Right cardiac atrium (tissue), 5 donors: Measurements from ENCODE around the gene FETUB. TPM values are rescaled to one million over a fixed set of nuclear protein-coding genes. Genes with fewer than 3 reads are reported as not detected.

Experiments
- ATAC-seq, 2 donors: fragments of 200-7000 bp; cut with Tn5 transposase; one replicate each; pipeline versions ENCODE4 v1.8.0 to v1.9.1; 2020; ENCODE audit warnings: moderate library complexity in 2 of 2, mild to moderate bottlenecking in 1 of 2
- DNase-seq, 3 donors: peaks; one replicate each; pipeline ENCODE4 v3.0.0-alpha.2; 2020
- H3K27ac ChIP-seq: one replicate; pipeline ENCODE4 v1.5.1; 2013; ENCODE audit warnings: mild to moderate bottlenecking, low read length, control low read depth, moderate library complexity
- H3K27me3 ChIP-seq: one replicate; pipeline ENCODE4 v1.6.1; 2013; ENCODE audit not compliant: control insufficient read depth, insufficient read depth
- H3K4me1 ChIP-seq: one replicate; pipeline ENCODE4 v1.6.1; 2013; ENCODE audit warnings: low read length; ENCODE audit not compliant: control insufficient read depth, insufficient read depth
- H3K4me3 ChIP-seq: one replicate; pipeline ENCODE4 v1.5.1; 2013; ENCODE audit warnings: low read length, control low read depth
- H3K9me3 ChIP-seq: one replicate; pipeline ENCODE4 v1.6.1; 2013; ENCODE audit warnings: low read length; ENCODE audit not compliant: control insufficient read depth
- WGBS: extraction: QIAGEN DNeasy Blood & Tissue Kit; methylation state at CpG from one replicate; pipeline ENCODE4 v1.1.7; 2013; 5-methylcytosine and 5-hydroxymethylcytosine counted together
- intact Hi-C, 4 donors: fragments of 100-400 bp; cut with DNase I; formaldehyde crosslinking; loops; one replicate each; pipeline versions ENCODE4 v1.11.0 to v1.14.0; 2022 to 2023
- polyA plus RNA-seq: library from polyadenylated mRNA; stranded (reverse); fragments of 200-250 nt; gene quantifications from one replicate; pipeline ENCODE4 v1.2.3, GENCODE V29; 2013
- total RNA-seq, 4 donors: library from RNA; stranded (reverse); fragmentation: NEBNext Ultra II Directional; extraction: Animal tissue kit (Norgen Biotek cat#: 25700); gene quantifications; one replicate each; pipeline ENCODE4 v1.2.1, GENCODE V29; 2021
- donor health status: healthy with polysubstance abuse.
- donor health status: DM: no; HTN: yes; CAD: no.
- donor health status: DM: no; HTN: no; CAD: no.
- donor health status: DM: no; HTN: yes; CAD: no; lungs with severe emphysema.
- donor health status: DM: yes; HTN: yes; CAD: no.

The FETUB gene
- total and polyA plus RNA-seq, 5 donors = 0.07 TPM; not detected in 4

DNA sequence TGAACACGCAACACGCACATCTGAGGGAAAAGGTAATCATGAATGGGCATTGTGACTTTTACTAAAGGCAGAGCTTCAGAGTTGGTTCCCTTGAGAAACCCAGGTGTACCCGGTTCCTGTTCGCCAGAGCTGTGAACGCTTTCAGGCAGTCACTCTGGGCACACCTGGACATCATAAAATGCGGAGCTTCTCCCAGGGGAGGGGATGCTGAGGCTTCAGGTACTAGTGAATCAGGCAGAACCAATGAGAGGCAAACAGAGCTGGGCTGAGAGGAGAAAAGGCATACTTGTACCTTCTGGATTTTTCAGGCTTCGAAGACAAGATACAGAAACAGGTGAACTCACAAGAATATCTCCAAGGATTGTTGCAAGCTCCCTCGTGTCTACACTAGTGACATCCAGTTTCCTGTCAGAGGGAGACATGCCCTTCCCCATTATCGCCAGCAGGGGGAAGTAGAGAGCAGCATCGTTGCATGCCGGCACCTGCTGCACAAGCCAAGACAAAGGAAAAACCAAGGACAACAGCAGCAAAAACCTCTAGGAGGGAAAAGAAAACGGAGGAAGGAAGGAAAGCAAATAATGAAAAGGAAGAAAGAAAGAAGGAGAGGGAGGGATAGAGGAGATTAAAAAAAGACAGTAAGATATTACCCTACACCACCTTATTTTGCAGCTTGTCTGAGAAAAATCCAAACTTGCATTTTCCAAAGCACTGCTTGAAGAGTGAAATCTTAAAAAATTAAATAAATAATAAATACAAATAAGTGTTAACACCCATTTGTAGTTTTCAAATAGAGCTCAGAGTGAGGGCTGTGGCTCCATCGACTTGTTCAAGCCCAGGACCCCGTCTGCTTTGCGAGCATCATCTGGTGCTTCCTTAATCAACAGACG, 25.4 kb upstream of the FETUB start:
- intact Hi-C loops = loop anchor here (5.0 to 10.0 kb wide), 5 partner anchors 137 to 547 kb away; no protein-coding TSS in a partner anchor
- Histone ChIP-seq H3K27ac (no peak overlapping the region), H3K4me3 (no peak overlapping the region), H3K27me3 (no peaks in the 10 kb centered on the region), H3K9me3 (no peaks in the 10 kb centered on the region), H3K4me1 (peaks cover 3% of the 10 kb centered on the region)
- peak; percentile 50 to 86 (median 85) for DNase-seq
- 31% methylated on average over 16 of the region's 16 CpGs for WGBS
- ATAC-seq = peak; percentile 67 to 74

DNA sequence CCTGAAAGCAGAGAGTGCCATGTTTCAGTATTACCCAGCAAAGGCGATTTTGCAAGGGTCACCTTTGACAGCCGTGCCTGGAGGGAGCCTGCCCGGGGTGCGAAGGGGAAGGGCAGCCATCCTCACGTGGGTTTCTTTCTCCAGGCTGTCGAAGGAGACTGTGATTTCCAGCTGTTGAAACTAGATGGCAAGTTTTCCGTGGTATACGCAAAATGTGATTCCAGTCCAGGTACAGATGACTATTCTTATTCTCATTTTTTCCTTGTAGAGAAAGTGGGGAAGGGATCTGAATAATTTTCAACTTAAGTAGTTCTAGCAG, 23.9 kb upstream of the FETUB start:
- peaks cover 3% of the 10 kb centered on the region for H3K4me1 ChIP-seq
- H3K27me3 ChIP-seq = no peaks in the 10 kb centered on the region
- no peaks in the 10 kb centered on the region for H3K9me3 ChIP-seq
- intact Hi-C loops = loop anchor here (5.0 to 10.0 kb wide), 5 partner anchors 136 to 546 kb away; no protein-coding TSS in a partner anchor
- ATAC-seq (no peak), DNase-seq (no peak)
- no peak overlapping the region for H3K4me3 ChIP-seq
- H3K27ac ChIP-seq = no peak overlapping the region
- 83% methylated on average over 8 of the region's 8 CpGs for WGBS

DNA sequence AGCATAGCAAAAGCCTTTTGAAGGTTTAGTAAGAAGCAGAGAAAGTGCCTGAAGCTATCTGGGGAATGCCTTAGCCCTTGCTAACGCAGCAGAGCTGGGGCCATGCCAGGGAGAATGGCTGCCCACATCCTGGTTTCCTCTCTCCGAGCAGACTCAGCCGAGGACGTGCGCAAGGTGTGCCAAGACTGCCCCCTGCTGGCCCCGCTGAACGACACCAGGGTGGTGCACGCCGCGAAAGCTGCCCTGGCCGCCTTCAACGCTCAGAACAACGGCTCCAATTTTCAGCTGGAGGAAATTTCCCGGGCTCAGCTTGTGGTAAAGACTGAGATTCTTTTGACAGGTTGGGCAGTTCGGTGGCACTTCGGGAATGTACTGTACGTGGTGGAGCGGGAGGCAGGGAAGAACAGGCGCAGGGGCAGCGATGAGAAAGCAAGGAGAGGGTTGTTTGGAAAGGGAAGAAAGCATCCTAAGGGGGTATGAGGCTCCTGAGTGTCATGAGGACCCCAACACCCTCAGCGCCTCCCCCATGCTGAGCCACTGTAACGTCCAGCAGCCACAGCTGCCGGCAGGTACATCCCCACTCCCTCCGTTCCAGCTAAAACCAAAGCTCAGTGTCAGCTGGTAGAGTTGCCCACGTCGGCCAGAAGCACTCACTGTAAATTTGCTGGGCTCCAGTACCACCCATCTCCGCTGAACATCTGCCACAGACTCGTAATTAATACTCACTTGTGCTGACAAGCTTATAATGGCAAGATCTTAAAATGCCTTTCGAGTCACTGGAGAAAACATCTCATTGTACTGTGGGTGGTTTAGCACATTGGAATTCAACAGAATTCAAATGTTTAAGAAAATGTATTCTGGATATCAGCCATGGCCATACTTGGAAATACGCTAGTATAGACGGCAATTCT, 22.9 kb upstream of the FETUB start:
- WGBS = 16% methylated on average over 31 of the region's 31 CpGs
- intact Hi-C loops = loop anchor here (5.0 to 10.0 kb wide), 5 partner anchors 135 to 545 kb away; no protein-coding TSS in a partner anchor
- Histone ChIP-seq H3K4me3 (no peak overlapping the region), H3K27ac (no peak overlapping the region), H3K9me3 (no peaks in the 10 kb centered on the region), H3K4me1 (peaks cover 3% of the 10 kb centered on the region), H3K27me3 (no peaks in the 10 kb centered on the region)
- peak; percentile 92 to 96 for ATAC-seq
- DNase-seq = peak; percentile 88 to 93 (median 92)

DNA sequence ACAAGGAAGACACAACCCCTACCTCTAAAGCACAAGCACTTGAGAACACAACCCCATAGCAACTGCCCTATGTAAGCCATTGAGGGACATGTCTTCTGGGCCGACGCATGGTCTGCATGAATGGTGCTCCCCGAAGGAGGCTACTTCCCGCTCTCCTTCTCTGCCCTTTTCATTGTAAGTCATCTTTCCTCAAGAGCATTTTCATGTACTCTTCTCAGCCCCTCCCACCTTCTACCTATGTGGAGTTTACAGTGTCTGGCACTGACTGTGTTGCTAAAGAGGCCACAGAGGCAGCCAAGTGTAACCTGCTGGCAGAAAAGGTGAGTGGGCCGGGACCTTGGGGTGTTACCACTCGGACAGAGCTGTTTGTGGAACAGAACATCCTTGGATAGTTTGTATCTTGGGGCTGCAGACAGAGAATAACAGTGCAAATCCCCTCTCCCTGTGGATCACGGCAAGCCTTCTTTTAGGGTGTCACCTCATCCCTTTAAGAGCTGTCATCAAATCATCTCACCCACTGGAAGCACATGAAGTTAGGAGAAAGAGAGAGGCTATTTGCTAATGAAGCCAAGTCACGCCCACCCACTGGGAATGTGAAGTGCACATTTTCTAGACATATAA, 21.8 kb upstream of the FETUB start:
- H3K27me3 ChIP-seq = no peaks in the 10 kb centered on the region
- H3K4me1 ChIP-seq = peaks cover 3% of the 10 kb centered on the region
- no peak overlapping the region for H3K4me3 ChIP-seq
- H3K27ac ChIP-seq = no peak overlapping the region
- no peaks in the 10 kb centered on the region for H3K9me3 ChIP-seq
- intact Hi-C loops = loop anchor here (5.0 to 10.0 kb wide), 5 partner anchors 134 to 544 kb away; no protein-coding TSS in a partner anchor
- no peak for DNase-seq
- ATAC-seq = no peak
- 72% methylated on average over 8 of the region's 8 CpGs for WGBS

DNA sequence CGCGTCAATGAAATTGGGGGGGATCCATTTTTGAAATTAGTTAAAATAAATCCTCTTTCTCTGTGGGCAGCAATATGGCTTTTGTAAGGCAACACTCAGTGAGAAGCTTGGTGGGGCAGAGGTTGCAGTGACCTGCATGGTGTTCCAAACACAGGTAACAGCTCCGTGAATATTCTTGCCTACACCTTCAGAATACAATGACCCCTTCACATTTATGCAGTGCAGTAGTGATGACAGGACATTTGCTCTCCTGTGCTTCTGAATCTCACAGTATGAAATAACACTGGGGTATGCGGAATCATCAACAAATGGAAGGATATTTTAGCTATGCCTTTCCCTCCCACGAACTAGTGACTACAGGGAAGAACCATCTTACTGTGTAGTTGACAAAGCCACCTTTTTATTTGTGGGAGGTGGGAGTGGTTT, 20.4 kb upstream of the FETUB start:
- Histone ChIP-seq H3K27me3 (no peaks in the 10 kb centered on the region), H3K4me1 (peaks cover 3% of the 10 kb centered on the region), H3K27ac (no peak overlapping the region), H3K4me3 (no peak overlapping the region), H3K9me3 (no peaks in the 10 kb centered on the region)
- intact Hi-C loops = loop anchor here (5.0 to 10.0 kb wide), 5 partner anchors 133 to 543 kb away; no protein-coding TSS in a partner anchor
- ATAC-seq (no peak), DNase-seq (no peak)
- 89% methylated on average over 5 of the region's 5 CpGs for WGBS

DNA sequence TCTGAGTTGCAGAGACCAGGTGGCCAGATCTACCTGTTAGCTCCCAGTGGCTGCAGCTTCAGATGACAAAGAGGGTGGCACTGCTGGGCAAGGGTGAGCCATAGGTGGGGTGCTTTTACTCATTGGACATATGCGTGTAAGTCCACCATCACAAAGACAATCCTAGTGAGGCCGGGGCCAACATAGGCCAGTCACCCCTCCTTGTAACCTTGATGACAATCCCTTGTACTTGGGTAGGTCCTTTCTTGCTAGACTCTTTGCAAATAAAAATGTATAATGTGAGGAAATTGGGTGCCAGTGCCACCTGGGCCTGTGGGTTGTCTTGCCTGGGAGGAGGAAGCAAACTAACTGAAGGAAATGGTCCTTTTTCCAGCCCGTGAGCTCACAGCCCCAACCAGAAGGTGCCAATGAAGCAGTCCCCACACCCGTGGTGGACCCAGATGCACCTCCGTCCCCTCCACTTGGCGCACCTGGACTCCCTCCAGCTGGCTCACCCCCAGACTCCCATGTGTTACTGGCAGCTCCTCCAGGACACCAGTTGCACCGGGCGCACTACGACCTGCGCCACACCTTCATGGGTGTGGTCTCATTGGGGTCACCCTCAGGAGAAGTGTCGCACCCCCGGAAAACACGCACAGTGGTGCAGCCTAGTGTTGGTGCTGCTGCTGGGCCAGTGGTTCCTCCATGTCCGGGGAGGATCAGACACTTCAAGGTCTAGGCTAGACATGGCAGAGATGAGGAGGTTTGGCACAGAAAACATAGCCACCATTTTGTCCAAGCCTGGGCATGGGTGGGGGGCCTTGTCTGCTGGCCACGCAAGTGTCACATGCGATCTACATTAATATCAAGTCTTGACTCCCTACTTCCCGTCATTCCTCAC, 19.7 kb upstream of the FETUB start:
- H3K9me3 ChIP-seq = no peaks in the 10 kb centered on the region
- WGBS = 86% methylated on average over 17 of the region's 17 CpGs
- no peaks in the 10 kb centered on the region for H3K27me3 ChIP-seq
- H3K4me3 ChIP-seq = no peak overlapping the region
- no peak for ATAC-seq
- intact Hi-C loops = no loop called here
- peaks cover 3% of the 10 kb centered on the region for H3K4me1 ChIP-seq
- DNase-seq = no peak
- no peak overlapping the region for H3K27ac ChIP-seq

DNA sequence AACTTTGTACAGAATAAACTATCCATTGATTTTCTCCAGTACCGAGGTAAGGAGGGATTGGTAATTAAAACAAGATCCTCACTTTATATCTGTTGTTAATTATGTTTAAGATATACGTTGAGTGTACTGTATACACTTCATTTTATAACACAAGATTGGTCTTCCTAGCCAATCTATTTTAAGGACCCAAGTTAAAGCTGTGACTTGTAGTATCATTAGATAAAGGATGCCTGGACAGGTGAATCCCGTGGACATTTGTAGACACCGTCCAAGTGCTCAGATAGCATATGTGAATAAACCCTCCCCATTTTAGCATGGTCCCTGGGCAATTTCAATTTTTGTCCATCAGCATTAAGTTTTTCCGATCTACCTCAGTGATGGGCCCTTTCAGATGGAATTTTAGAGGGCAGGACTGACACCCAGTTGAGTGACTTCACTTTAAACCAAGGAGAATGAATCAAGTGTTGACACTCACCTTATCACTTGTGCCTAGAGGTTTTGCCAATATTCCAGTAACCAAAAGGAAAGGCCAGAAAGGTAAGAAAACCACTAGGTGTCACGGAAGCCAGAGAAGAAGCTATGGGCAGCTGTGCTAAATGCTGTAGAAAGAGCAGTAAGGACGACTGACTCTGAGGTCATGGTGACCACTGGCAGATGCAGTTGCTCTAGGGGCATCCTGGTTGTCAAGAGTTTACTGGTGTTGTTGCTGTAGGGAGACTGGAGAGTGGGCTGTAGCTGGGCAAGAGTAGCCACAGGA, 18.1 kb upstream of the FETUB start:
- Histone ChIP-seq H3K27ac (no peak overlapping the region), H3K4me1 (peaks cover 3% of the 10 kb centered on the region), H3K9me3 (no peaks in the 10 kb centered on the region), H3K27me3 (no peaks in the 10 kb centered on the region), H3K4me3 (no peak overlapping the region)
- 75% methylated on average over 7 of the region's 7 CpGs for WGBS
- ATAC-seq = no peak
- DNase-seq = no peak
- intact Hi-C loops = no loop called here

DNA sequence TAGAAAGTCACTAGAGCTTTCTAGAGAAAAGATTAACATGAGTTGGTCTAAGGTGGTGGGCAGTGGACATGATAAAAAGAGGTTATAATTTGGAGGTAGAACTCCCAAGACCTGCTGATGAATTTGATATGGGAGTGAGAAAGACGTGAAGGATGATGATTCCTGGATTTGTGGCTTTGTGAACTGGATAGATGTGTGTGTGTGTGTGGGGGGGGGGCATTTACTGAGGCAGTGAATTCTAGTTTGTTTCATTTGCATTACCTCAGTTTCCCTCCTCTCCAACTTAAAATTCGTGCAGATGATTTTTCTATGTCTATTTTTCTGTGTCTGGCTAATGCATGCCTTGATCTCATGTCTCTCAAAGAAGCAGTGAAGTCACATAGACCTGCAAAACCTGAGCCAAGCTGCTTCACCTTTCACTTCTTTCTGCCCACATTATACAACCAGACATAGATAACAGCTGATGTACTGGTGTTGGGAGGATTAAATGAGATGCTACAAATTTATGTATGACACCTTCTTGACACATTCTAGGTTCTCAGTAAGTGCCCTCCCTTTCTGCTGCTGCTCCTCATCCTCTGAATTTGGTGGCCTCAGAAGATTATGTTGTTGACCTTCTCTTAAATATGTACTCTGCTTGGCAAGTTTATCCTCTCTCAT, 17.4 kb upstream of the FETUB start:
- WGBS = 37% methylated on average over 2 of the region's 2 CpGs
- no peaks in the 10 kb centered on the region for H3K27me3 ChIP-seq
- intact Hi-C loops = no loop called here
- ATAC-seq (no peak), DNase-seq (no peak)
- H3K4me1 ChIP-seq = no peaks in the 10 kb centered on the region
- no peaks in the 10 kb centered on the region for H3K9me3 ChIP-seq
- no peak overlapping the region for H3K27ac ChIP-seq
- H3K4me3 ChIP-seq = no peak overlapping the region

DNA sequence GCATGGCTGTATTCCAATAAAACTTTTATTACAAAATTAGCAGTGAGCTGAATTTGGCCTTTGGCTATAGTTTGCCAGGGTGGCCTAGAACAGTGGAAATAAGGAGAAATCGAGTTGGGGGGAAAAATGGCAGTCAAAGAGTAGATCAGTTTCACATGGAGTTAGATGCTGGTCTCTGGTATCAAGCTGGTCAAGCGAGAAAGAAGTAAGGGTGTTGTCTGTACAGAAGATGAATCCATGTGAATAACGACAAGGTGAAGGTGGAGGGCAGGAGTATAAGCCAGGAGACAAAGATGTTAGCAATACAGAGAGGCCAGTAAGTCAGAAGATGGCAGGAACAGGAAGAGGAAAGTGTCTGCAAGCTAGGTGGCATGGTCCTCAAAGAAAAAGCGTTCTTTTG, 15.6 kb upstream of the FETUB start:
- no peak for ATAC-seq
- Histone ChIP-seq H3K9me3 (no peaks in the 10 kb centered on the region), H3K4me3 (no peak overlapping the region), H3K27ac (no peak overlapping the region), H3K27me3 (no peaks in the 10 kb centered on the region), H3K4me1 (no peaks in the 10 kb centered on the region)
- no peak for DNase-seq
- intact Hi-C loops = no loop called here
- WGBS = 78% methylated on average over 4 of the region's 4 CpGs
